Right lobe of liver (tissue), 4 donors: ENCODE measurements around the gene CEP85.

Source experiments
- CTCF ChIP-seq, 4 donors: fragments of 200-600 bp in 3 of 4; fragments of 450-650 bp in 1 of 4; IDR thresholded peaks; one replicate each; pipeline versions ENCODE4 v1.5.1 to v1.8.0; 2016 to 2022; ENCODE audit warnings: antibody characterized with exemption in 4 of 4, mild to moderate bottlenecking in 2 of 4
- POLR2A ChIP-seq: fragments of 450-650 bp; IDR thresholded peaks from one replicate; pipeline ENCODE4 v1.6.1; 2017; ENCODE audit warnings: antibody characterized with exemption, mild to moderate bottlenecking
- donor health status: DM: no; HTN: no; CAD: no.
- donor health status: DM: no; HTN: no; CAD: no.
- donor health status: DM: no; HTN: yes; CAD: no.

- TF ChIP-seq CTCF (IDR thresholded peaks at IDR 0.05) (no peak), POLR2A (no peak)
Measured at GRCh38 chr1:26293911-26294463, 60.0 kb downstream of the CEP85 start.
